ENCODE measurements around the gene CITED1. TPM values are rescaled to one million over a fixed set of nuclear protein-coding genes. Genes with fewer than 3 reads are reported as not detected.
A peak's percentile ranks its signal among the peaks of the same experiment; 100 is the strongest.

The CITED1 gene
- total RNA-seq, 1 experiment from 2014 or later, result not detected

GRCh38 chrX:72312311-72312940, 6.7 kb upstream of the CITED1 start:
- peaks cover 7% of the 10 kb centered on the region for H3K4me1 Mint-ChIP-seq (ENCODE audit: low read depth, unreplicated experiment)
- DNase-seq, result no peak

GRCh38 chrX:72309297-72310071, 3.8 kb upstream of the CITED1 start:
- no TSS peak for BruUV-seq (replicated peaks)
- no peak overlapping the region for H3K27ac Mint-ChIP-seq (ENCODE audit: unreplicated experiment)
- H3K27me3 Mint-ChIP-seq (ENCODE audit: unreplicated experiment), result peaks cover 42% of the 10 kb centered on the region
- no peak for TF ChIP-seq CTCF (IDR thresholded peaks at IDR 0.05; ENCODE audit: unreplicated experiment)
- H3K4me3 Mint-ChIP-seq (ENCODE audit: low read depth, unreplicated experiment), result peak overlapping the region; percentile 57
- intact Hi-C loops (cut with micrococcal nuclease; ENCODE audit: unreplicated experiment), result no loop called here
- no peak for DNase-seq
- CTCF ChIA-PET, result interaction anchor here (0.7 to 1.4 kb wide), 3 partner anchors 9 to 1093 kb away, joined by 3 to 4 read pairs (median 3); partner anchors contain the start of gene RPS4X
- no peaks in the 10 kb centered on the region for H3K9me3 Mint-ChIP-seq (ENCODE audit: low read depth, unreplicated experiment)
- peaks cover 7% of the 10 kb centered on the region for H3K4me1 Mint-ChIP-seq (ENCODE audit: low read depth, unreplicated experiment)
- H3K36me3 Mint-ChIP-seq (ENCODE audit: insufficient read depth, unreplicated experiment), result peaks cover 24% of the 10 kb centered on the region

More at GRCh38 chrX:72312311-72312940, 6.7 kb upstream of the CITED1 start:
- Mint-ChIP-seq H3K36me3 (ENCODE audit: insufficient read depth, unreplicated experiment) (peaks cover 6% of the 10 kb centered on the region), H3K27me3 (ENCODE audit: unreplicated experiment) (peaks cover 18% of the 10 kb centered on the region), H3K27ac (ENCODE audit: unreplicated experiment) (no peak overlapping the region), H3K9me3 (ENCODE audit: low read depth, unreplicated experiment) (no peaks in the 10 kb centered on the region), H3K4me3 (ENCODE audit: low read depth, unreplicated experiment) (no peak overlapping the region)
- BruUV-seq (replicated peaks), result no TSS peak
- intact Hi-C loops (cut with micrococcal nuclease; ENCODE audit: unreplicated experiment), result no loop called here
- CTCF ChIA-PET, result no interaction called here
- TF ChIP-seq CTCF (IDR thresholded peaks at IDR 0.05; ENCODE audit: unreplicated experiment), result no peak

GRCh38 chrX:72308566-72309296, 3.0 kb upstream of the CITED1 start:
- peak overlapping the region; percentile 57 for H3K4me3 Mint-ChIP-seq (ENCODE audit: low read depth, unreplicated experiment)
- no TSS peak for BruUV-seq (replicated peaks)
- H3K27me3 Mint-ChIP-seq (ENCODE audit: unreplicated experiment), result peaks cover 50% of the 10 kb centered on the region
- intact Hi-C loops (cut with micrococcal nuclease; ENCODE audit: unreplicated experiment), result no loop called here
- no peaks in the 10 kb centered on the region for H3K9me3 Mint-ChIP-seq (ENCODE audit: low read depth, unreplicated experiment)
- H3K36me3 Mint-ChIP-seq (ENCODE audit: insufficient read depth, unreplicated experiment), result peaks cover 24% of the 10 kb centered on the region
- no peak overlapping the region for H3K27ac Mint-ChIP-seq (ENCODE audit: unreplicated experiment)
- CTCF ChIA-PET, result interaction anchor here (0.7 to 1.4 kb wide), 4 partner anchors 8 to 1092 kb away, joined by 3 to 4 read pairs (median 3); partner anchors contain the start of gene RPS4X
- DNase-seq, result peak; percentile 68
- peaks cover 7% of the 10 kb centered on the region for H3K4me1 Mint-ChIP-seq (ENCODE audit: low read depth, unreplicated experiment)
- no peak for TF ChIP-seq CTCF (IDR thresholded peaks at IDR 0.05; ENCODE audit: unreplicated experiment)

- Mint-ChIP-seq H3K27me3 (ENCODE audit: unreplicated experiment) (peaks cover 55% of the 10 kb centered on the region), H3K27ac (ENCODE audit: unreplicated experiment) (no peak overlapping the region), H3K4me3 (ENCODE audit: low read depth, unreplicated experiment) (peak overlapping the region; percentile 57), H3K9me3 (ENCODE audit: low read depth, unreplicated experiment) (no peaks in the 10 kb centered on the region), H3K4me1 (ENCODE audit: low read depth, unreplicated experiment) (peaks cover 7% of the 10 kb centered on the region), H3K36me3 (ENCODE audit: insufficient read depth, unreplicated experiment) (peaks cover 24% of the 10 kb centered on the region)
- CTCF ChIA-PET, result interaction anchor here (0.7 to 1.4 kb wide), 3 partner anchors 7 to 246 kb away, joined by 3 to 4 read pairs (median 3); partner anchors contain the start of gene RPS4X
- intact Hi-C loops (cut with micrococcal nuclease; ENCODE audit: unreplicated experiment), result no loop called here
- TF ChIP-seq CTCF (IDR thresholded peaks at IDR 0.05; ENCODE audit: unreplicated experiment), result no peak
- DNase-seq, result no peak
- no TSS peak for BruUV-seq (replicated peaks)
Measured at GRCh38 chrX:72308209-72308565, 2.5 kb upstream of the CITED1 start.

All from Calu3 (cell line).